ENCODE results near the gene PRSS48.
A peak's percentile ranks its signal among the peaks of the same experiment; 100 is the strongest.
"Not testable (repeated sequence)": the region's sequence is repeated elsewhere in the genome, so short reads cannot be mapped to it uniquely, and the experiment has no call there.

The PRSS48 gene

GRCh38 chr4:151263455-151263854, 13.5 kb upstream of the PRSS48 start:
- H3K27ac ChIP-seq: no peak overlapping the region
- TF ChIP-seq CTCF (conservative IDR thresholded peaks at IDR 0.05) (no peak), ZFX (IDR thresholded peaks at IDR 0.05) (no peak)

- H3K27ac ChIP-seq: no peak overlapping the region
- TF ChIP-seq ZFX (IDR thresholded peaks at IDR 0.05): no peak
These were observed 10.5 kb upstream of the PRSS48 start for GRCh38 chr4:151266497-151266896.

GRCh38 chr4:151267104-151267503, 9.9 kb upstream of the PRSS48 start:
- TF ChIP-seq CTCF (conservative IDR thresholded peaks at IDR 0.05) (no peak), ZFX (IDR thresholded peaks at IDR 0.05) (no peak)
- no peak overlapping the region for H3K27ac ChIP-seq

GRCh38 chr4:151267822-151268535, 9.0 kb upstream of the PRSS48 start:
- TF ChIP-seq CTCF (conservative IDR thresholded peaks at IDR 0.05) (no peak), ZFX (IDR thresholded peaks at IDR 0.05) (no peak)
- H3K27ac ChIP-seq: no peak overlapping the region

- H3K27ac ChIP-seq: not testable (repeated sequence)
These were observed 8.1 kb upstream of the PRSS48 start for GRCh38 chr4:151268905-151269304.

- H3K27ac ChIP-seq: peak overlapping the region; percentile 67; the same call in 1 of the 2 replicates
- TF ChIP-seq ZFX (IDR thresholded peaks at IDR 0.05) (no peak), CTCF (conservative IDR thresholded peaks at IDR 0.05) (no peak)
These were observed 7.7 kb downstream of the PRSS48 start for GRCh38 chr4:151284534-151285245.

- no peak for TF ChIP-seq CTCF (conservative IDR thresholded peaks at IDR 0.05)
- no peak overlapping the region for H3K27ac ChIP-seq
These were observed 10.4 kb downstream of the PRSS48 start for GRCh38 chr4:151287409-151287808.

GRCh38 chr4:151291485-151291884, 14.5 kb downstream of the PRSS48 start:
- TF ChIP-seq ZFX (IDR thresholded peaks at IDR 0.05): no peak
- no peak for TF ChIP-seq CTCF (conservative IDR thresholded peaks at IDR 0.05)
- no peak overlapping the region for H3K27ac ChIP-seq
